ENCODE measurements around the gene MT1HL1. TPM values are rescaled to one million over a fixed set of nuclear protein-coding genes. Genes with fewer than 3 reads are reported as not detected.

The MT1HL1 gene
- total RNA-seq, 1 donor from 2014 or later: not detected

- no peak for DNase-seq (ENCODE audit: low spot score)
- intact Hi-C loops (cut with DNase I): no loop called here
These were observed 25.0 kb upstream of the MT1HL1 start for GRCh38 chr1:237029240-237029639.

GRCh38 chr1:237025358-237026074, 21.3 kb upstream of the MT1HL1 start:
- intact Hi-C loops (cut with DNase I): no loop called here
- DNase-seq (ENCODE audit: low spot score): no peak

DNA sequence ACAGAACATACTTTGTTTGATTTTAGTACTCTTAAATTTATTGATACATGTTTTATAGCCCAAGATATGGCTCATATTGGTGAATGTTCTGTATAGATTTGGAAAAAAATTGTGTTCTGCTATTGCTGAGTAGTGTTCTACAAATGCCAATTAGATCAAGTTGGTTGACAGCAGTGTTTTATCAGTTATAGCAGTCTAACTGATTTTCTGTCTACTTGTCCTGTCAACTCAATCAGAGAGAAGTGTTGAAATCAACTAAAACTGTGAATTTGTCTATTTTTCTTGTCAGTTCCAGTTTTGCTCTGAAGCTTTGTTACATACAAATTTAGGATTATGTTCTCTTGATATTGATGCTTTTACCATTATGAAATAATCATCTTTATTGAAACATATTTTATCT, 14.7 kb upstream of the MT1HL1 start:
- DNase-seq (ENCODE audit: low spot score): no peak
- intact Hi-C loops (cut with DNase I): no loop called here

GRCh38 chr1:237016626-237017025, 12.4 kb upstream of the MT1HL1 start:
- intact Hi-C loops (cut with DNase I): no loop called here
- DNase-seq (ENCODE audit: low spot score): no peak

DNA sequence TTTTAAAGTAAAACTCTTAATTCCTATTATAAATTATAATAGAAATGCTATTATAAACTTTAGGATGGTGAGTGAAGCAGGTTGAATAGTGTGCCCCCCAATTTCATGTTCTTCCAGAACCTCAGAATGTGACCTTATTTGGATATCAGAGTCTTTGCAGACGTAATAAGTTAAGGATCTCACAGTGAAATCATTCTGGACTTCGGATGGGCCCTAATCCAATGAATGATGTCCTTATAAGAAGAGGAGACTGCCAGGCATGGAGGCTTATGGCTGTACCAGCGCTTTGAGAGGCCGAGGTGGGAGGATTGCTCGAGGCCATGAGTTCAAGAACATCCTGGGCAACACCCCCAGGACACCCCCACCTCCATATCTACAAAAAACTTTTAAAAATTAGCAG, 9.4 kb upstream of the MT1HL1 start:
- intact Hi-C loops (cut with DNase I): loop anchor here (1.0 kb wide), 1 partner anchor 17 kb away; no protein-coding TSS in a partner anchor

DNA sequence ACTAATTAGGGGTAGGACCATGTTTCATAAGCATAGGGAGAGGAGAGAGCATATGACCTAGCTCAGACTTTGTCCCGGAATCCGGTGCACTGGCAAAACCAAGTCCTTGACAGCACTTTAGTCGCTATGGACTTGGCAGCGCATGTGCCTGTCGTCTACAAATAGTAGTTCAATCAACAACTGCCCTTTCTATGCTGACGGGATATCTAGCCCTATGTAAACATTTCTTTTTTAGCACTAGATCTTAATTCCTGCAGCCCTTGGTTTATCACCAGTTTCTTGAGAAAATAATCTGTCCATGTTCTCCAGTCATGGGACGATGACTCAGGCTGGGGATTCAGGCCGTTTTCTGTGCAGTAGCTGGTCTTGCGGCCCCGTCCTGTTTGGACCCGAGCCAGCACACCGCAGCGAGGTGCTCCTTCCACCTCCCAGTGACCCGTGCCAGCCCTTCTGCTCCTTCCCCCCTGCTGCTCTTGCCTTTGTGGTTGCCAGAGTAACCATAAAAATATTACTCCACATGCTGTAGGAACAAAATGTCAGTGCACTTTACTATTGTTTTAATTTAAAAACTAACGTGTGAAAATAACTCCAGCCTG, 8.6 kb upstream of the MT1HL1 start:
- no peak for DNase-seq (ENCODE audit: low spot score)
- intact Hi-C loops (cut with DNase I): loop anchor here (1.0 kb wide), 2 partner anchors 16 to 17 kb away; no protein-coding TSS in a partner anchor

More for the DNA sequence above, 9.4 kb upstream of the MT1HL1 start:
- no peak for DNase-seq (ENCODE audit: low spot score)

DNA sequence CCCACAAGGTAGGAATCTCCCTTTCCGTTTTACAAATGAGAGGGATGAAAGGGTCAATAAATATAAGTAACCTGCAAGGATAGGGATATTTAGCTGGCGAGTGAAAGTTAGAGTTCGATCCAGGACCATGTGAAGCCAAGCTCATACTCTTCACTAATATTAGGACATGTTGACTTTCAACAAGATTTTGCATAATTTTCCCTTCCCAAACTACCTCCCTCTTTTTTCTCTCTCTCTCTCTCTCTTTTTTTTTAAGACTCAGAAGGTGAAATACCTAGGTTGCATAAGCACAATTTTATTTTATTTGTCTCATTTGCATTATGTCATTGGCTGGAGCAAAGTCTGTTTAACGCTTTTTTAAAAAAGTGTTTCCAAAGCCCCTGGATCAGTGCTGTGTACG, 8.1 kb upstream of the MT1HL1 start:
- intact Hi-C loops (cut with DNase I): loop anchor here (1.0 kb wide), 1 partner anchor 15 kb away; no protein-coding TSS in a partner anchor
- no peak for DNase-seq (ENCODE audit: low spot score)

DNA sequence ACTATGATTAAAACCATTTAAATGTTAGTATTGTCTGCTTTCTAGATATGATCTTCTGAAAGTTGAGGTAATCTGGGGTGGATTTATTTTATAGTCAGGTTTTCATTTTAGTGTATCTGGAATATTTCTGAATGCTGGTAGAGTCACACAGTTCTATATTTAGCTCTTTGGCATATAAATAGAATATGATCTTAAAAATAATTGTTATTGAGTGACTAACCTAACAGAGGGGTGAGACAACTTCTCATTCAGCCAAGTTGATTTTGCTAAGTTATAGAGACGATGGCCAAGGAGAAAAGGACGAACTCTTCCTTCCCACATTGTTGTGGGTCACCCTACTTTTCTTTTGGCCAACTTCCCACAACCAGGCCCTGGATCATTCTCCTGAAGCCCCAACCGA, 7.2 kb upstream of the MT1HL1 start:
- DNase-seq (ENCODE audit: low spot score): no peak
- intact Hi-C loops (cut with DNase I): no loop called here

DNA sequence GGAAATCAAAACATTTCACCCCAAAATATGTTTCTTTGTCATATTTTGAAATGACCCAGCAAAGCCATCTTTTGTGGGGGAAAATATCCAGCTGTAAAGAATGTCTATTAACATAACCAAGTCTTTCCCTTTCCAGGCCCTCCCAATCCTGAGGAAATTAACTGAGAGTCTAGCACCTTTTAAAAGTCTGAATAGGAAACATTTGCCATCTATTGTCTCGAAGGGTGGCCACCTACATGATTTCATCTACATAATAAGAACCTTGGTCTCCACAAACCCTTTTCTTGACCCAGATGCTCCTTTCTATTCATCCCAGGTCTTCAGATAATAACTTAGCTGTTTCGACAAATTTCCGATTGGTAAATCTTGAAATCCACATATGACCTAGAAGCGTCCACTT, 5.4 kb upstream of the MT1HL1 start:
- intact Hi-C loops (cut with DNase I): no loop called here
- no peak for DNase-seq (ENCODE audit: low spot score)

DNA sequence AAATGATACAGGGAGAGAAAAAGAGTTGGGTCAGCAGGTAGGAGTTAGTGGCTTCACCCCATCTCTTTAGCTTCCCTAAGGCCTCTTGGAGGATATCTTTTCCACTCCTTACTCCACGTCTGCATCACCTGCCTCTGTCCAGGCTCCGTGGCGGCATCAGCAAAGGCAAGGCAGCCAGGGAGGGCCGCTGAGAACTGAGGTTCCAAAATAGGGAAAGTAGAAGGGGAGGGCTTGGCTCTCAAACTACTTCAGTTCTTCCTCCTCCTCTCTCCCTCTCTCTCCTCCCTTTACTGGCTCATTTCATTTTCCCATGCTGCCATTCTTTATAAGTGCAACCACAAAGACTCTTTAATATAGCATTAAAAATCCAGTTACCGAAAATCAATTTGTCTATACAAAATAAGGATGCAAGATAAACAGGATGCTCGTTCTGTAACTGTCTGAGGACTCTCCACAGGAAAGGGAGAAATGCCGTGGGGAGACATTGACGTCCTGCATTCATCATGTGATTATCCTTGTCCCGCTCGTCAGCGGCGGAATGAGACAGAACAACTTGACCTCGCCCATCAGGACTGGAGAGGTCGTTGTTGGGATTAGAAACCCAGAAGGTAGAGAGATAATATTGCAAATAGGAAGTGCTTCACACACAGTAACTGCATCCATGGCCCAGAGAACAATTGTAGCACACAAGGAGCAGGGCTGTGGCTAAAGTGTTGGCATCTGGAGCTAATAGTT, 3.1 kb upstream of the MT1HL1 start:
- no peak for DNase-seq (ENCODE audit: low spot score)

GRCh38 chr1:237005674-237006073, 1.4 kb upstream of the MT1HL1 start:
- DNase-seq (ENCODE audit: low spot score): no peak
- intact Hi-C loops (cut with DNase I): no loop called here

More for the DNA sequence above, 3.1 kb upstream of the MT1HL1 start:
- intact Hi-C loops (cut with DNase I): no loop called here

GRCh38 chr1:237003516-237003915, 725 bp downstream of the MT1HL1 start:
- no peak for DNase-seq (ENCODE audit: low spot score)
- intact Hi-C loops (cut with DNase I): no loop called here

DNA sequence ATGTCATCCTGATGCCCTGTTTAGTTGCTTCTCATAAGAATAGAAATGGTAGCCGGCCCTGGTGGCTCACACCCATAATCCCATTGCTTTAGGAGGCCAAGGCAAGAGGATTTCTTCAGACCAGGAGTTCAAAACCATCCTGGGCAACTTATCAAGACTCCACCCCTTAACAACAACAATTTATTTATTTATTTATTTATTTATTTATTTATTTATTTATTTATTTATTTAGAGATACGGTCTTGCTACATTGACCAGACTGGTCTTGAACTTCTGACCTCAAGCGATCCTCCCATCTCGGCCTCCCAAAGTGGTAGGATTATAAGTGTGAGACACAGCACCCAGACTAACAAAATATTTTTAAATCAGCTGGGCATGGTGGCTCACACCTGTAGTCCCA, 4.0 kb downstream of the MT1HL1 start:
- no peak for DNase-seq (ENCODE audit: low spot score)
- intact Hi-C loops (cut with DNase I): no loop called here

DNA sequence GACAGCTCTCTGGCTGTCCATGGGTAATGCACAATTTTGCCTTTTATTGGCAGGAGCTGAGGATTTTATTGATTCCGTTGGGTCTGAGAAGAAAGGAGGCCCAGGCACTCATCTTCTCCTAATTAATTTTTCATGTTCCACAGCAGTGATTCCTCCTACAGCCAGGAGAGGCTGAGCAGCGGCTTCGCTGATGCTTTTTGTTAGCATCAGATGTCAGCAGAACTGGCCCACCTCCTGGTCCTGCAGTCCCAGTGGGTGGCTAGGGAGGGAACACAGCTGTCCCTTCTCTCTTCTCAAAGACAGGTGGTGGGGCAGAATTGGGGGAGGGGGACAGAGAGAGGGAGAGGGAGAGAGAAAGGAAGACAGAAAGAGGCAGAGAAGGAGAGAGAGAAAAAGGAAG, 5.7 kb downstream of the MT1HL1 start:
- intact Hi-C loops (cut with DNase I): loop anchor here (2.0 to 5.0 kb wide), 2 partner anchors 44 to 106 kb away; partner anchors contain the start of gene RYR2

GRCh38 chr1:236997882-236998281, 6.4 kb downstream of the MT1HL1 start:
- intact Hi-C loops (cut with DNase I): loop anchor here (1.0 to 5.0 kb wide), 3 partner anchors 14 to 106 kb away; partner anchors contain the start of gene RYR2
- peak; percentile 84 for DNase-seq (ENCODE audit: low spot score)

More for the DNA sequence above, 5.7 kb downstream of the MT1HL1 start:
- no peak for DNase-seq (ENCODE audit: low spot score)

- intact Hi-C loops (cut with DNase I): loop anchor here (1.0 to 5.0 kb wide), 2 partner anchors 15 to 105 kb away; no protein-coding TSS in a partner anchor
- DNase-seq (ENCODE audit: low spot score): peak; percentile 90
These were observed 6.9 kb downstream of the MT1HL1 start for GRCh38 chr1:236997361-236997760.

GRCh38 chr1:236994450-236994849, 9.8 kb downstream of the MT1HL1 start:
- no peak for DNase-seq (ENCODE audit: low spot score)
- intact Hi-C loops (cut with DNase I): no loop called here

DNA sequence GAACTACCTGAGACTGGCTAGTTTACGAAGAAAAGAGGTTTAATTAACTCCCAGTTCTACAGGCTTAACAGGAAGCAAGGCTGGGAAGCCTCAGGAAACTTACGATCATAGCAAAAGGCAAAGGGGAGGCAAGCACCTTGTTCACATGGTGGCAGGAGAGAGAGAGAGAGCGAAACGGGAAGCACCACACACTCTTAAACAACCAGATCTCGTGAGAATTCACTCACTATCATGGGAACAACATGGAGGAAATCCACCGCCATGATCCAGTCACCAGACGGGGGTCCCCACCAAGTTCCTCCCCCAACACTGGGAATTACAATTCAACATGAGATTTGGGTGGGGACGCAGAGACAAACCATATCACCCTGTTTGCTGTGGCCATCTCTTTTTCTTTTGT, 11.8 kb downstream of the MT1HL1 start:
- intact Hi-C loops (cut with DNase I): no loop called here
- no peak for DNase-seq (ENCODE audit: low spot score)

- no peak for DNase-seq (ENCODE audit: low spot score)
- intact Hi-C loops (cut with DNase I): no loop called here
These were observed 14.2 kb downstream of the MT1HL1 start for GRCh38 chr1:236990052-236990445.

- intact Hi-C loops (cut with DNase I): no loop called here
- no peak for DNase-seq (ENCODE audit: low spot score)
These were observed 14.8 kb downstream of the MT1HL1 start for GRCh38 chr1:236989290-236990051.

Measured in cardiac septum (tissue), 1 donor.